NCI-H748 treated with DMSO at 0.1 percent for 48 hours (cell line): Measurements from ENCODE around the gene CCDC154.
"Not testable (repeated sequence)": the region's sequence is repeated elsewhere in the genome, so short reads cannot be mapped to it uniquely, and the experiment has no call there.

Experiments used
- DNase-seq: peaks from one replicate; lab custom pipeline; 2025; lab: John Stamatoyannopoulos, UW

The CCDC154 gene

GRCh38 chr16:1472974-1473373 is 28.6 kb upstream of the CCDC154 start:
- DNase-seq = no peak

DNA sequence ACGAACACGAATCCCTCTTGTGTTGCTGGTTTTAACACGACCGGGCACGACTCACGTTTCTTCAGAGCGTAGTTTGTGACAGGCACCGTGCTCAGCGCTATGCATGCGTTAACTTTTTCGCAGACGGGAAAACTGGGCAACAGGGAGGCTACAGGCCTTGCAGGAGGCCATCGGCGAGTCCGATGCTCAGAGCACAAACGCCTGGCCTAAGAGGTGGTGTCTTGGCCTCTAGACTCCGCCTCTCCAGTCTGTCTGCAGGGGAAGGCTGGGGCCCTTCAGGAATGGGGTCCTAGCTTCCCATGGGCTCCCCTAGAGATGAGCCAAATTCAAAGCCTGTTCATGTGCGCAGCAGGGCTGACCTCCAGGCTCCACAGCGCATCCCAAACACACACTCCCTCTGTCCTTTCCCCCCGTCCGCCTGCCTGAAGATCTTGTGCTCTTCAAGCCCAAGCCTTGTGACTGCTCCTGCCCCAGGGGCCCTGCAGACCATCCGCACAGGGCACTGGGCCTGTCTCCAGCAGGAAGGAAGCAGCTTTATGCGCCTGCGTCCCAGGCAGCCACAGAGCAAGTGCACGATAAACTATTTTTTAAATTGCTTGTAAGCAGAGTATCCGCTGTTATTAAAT is 27.3 kb upstream of the CCDC154 start:
- DNase-seq = no peak

DNA sequence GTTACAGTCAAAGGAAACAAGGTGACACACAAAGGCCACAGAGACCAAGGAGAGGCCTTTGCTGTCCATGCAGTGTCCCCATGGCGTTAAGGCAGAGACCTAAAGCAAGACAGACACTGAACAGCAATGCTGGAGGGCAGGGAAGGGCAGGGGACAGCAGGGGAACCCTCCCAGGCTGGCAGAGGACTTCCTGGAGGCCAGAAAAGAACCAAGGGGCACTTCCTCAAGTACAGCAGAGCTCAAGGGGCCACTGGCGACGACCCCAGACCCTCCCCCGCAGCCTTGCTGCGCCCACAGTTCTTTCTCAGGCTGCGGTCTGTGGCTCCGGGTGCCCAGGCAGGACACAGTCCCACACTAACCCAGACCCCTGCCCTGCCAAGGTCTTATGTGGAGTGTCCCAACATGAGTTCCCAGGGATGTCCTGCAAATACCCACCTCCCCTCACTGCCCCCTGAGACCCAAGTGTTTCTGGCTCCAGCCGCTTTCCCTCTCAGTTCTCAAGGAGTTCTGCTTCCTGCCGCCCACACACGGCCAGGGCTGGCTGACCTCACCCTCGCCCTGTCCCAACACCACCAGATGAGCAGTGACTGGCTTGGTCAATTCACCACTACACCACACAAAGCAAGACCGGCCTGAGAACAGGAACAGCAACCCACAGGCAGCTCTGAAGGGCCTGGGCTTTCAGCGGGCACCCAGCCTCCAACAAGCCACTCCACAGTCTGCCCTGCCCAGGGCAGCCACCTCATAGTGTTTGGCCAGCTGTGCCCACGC is 26.3 kb upstream of the CCDC154 start:
- DNase-seq = no peak

DNA sequence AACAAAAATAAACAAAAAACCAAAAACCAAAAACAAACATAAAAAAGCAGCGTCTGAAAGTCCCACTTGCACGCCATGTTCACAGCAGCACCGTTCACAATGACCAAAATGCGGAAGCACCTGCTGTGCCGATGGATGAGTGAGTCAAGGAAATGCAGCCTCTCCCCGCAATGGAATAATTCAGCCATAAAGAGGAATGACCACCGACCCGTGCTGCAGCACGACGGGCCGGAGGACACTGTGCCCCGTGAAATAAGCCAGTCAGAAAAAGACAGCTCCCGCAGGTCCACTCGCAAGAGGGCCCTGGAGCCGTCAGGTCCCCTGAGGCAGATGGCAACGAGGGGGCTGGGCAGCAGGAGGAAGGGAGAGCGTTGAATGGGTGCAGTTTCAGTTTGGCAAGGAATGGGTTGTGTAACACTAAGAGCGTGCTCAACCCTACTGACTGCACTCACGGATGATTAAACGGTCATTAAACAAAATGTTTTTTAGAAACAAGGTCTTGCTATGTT is 25.4 kb upstream of the CCDC154 start:
- no peak for DNase-seq

DNA sequence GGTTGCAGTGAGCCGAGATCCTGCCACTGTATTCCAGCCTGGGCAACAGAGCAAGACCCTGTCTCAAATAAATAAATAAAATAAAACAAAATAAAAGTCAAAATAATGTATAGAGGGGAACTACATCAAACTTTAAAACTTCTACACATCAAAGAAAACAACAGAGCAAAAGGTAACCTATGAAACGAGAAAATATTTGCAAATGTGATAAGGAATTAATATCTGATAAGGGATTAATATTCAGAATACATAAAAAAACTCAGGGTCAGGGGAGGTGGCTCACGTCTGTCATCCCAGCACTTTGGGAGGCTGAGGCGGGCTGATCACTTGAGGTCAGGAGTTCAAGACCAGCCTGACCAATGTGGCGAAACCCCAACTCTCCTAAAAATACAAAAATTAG is 24.8 kb upstream of the CCDC154 start:
- DNase-seq = not testable (repeated sequence)

DNA sequence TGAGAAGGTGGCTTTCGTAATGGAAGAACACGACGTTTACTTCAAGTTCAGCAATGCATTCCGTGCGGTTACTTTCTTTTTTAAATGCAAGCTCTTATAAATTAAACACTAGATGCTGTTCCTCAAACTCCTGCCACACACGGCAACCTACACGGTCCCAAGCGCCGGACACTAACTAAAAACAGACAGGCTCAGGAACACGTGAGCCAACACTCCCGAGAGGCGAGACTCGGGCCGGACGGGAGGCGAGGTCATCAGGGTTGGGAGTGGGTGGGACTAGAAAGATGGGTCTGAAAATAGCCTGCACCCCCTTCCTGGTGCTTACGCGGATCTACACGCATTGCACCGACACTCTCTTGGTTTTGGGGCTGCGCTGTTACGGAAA is 24.1 kb upstream of the CCDC154 start:
- no peak for DNase-seq

DNA sequence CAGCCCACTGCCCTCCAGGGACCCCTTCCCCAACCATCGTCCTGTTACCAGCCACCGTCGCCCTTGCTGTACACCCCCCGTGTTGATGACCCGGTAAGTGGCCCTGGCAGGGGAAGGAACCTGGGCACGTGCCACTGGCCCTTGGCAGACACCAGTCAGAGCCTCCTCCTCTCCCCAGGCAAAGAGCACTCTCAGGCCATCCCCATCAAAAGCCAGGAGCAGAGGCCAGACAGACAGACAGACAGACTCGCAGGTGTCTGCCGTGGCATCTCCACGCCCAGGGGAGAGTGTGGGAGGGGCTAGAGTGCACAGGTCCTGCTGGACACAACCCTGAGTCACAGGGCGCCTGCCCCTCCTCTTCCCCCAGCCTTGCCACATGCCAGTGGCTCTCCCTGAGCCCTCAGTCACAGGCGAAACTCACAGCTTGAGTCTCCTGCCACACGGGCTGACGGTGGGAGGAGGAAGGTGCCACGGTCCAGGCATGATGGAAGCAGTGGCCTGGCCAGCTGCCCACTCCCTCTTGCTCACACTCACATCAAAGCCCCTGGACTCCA is 22.7 kb upstream of the CCDC154 start:
- DNase-seq = no peak

GRCh38 chr16:1466054-1466453 is 21.7 kb upstream of the CCDC154 start:
- no peak for DNase-seq

- no peak for DNase-seq
Observed at GRCh38 chr16:1465567-1465915, 21.2 kb upstream of the CCDC154 start.

DNA sequence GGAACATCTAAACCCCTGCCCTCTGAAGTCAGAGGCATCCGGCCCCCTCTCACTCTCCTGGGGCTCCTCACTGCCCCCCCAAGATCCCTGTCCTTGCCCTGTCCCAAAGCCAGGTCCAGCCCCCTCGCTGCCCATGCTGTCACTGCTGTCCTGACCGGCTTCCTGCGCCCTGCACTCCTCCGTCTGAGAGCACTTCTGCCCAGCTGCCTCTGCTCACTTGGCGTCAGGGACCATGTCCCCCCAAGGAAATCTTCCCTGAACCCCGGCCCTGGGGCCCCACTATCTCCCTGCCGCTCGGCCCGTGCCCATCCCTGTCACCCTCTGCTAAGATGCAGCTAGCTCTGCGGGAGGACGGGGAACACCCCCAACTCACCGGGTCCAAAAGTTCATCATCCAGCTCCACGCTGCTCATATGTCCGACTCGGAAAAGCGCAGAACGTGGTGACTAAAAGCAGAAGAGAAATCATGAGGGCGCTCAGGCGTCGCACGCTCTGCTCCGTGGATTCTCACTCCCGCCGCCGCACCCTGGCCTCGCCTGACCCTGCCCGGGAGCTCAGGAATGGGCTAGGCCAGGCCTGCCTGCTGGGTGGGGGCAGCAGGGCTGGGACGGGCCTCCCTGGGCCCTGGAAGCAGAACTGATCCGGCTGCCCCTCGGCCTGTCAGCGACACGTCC is 20.7 kb upstream of the CCDC154 start:
- DNase-seq = no peak

DNA sequence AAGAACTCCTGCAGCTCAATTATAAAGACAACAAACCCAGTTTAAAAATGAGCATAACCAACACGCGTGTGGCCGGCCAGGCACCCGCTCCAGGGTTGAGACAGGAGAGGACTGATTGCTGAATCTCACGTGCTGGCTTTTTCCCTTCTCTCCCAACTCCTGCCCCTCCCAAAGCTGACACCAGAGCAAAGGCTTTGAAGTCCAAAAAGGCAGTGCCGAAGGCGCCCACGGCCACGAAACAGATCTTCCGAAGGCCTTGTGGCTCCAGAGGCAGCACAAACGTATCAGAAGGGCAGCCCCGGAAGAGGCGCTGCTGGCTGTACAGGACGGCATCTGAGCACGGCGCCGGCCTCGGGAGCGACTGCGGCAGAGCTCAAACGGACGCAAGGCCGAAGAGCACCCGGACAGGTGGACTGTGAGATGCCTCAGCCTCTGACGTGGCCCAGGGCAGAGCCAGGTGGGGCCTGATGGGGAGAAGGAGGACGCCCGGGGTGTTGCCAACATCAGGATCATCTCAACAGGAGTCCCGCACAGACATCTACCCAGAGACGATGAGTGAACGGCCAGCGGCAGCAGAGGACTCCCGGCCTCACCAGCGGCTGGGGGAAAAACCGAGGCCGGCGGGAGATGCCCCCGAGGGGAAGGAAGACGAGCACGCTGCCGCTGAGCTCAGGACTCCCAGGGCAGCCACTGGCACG is 20.0 kb upstream of the CCDC154 start:
- no peak for DNase-seq

DNA sequence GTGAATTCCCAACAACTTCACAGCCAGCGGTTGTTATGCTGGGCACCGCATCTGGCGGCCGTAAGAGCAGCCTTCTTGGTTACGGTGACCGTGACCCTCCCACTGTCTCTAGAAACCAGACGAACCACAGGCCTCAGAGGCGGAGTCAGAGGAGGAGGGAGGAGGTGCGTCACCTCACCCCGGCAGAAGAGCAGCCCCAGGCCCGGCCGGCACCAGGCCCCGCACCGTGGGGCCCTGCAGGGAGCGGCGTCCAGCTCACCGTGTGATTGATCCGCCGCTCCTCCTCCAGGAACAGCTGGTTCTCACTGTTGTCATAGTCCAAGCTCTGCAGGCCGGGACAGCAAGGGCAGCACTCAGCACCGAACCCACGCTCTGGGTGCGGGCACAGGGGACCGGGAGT is 16.8 kb upstream of the CCDC154 start:
- no peak for DNase-seq

- DNase-seq = no peak
Observed at GRCh38 chr16:1460602-1461138, 16.3 kb upstream of the CCDC154 start.

DNA sequence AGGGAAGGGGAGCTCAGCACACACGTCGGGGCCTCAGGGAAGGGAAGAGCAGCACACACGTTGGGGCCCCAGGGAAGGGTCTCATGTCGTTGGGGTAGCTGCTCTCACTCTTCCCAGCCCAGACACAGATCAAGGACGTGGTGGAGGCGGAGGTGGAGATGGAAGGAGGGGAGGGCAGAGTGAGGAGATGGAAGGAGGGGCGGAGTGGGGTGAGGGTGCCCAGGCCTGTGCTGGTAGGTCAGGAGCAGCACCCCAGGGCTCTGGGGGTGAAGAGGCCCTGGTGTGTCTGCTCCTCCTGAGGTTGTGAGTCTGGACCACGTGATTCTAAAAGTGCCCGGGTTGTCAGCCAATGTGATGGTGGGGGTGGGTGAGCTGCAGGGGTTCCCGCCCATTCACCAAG is 15.6 kb upstream of the CCDC154 start:
- DNase-seq = no peak

GRCh38 chr16:1458977-1459341 is 14.6 kb upstream of the CCDC154 start:
- DNase-seq = no peak

DNA sequence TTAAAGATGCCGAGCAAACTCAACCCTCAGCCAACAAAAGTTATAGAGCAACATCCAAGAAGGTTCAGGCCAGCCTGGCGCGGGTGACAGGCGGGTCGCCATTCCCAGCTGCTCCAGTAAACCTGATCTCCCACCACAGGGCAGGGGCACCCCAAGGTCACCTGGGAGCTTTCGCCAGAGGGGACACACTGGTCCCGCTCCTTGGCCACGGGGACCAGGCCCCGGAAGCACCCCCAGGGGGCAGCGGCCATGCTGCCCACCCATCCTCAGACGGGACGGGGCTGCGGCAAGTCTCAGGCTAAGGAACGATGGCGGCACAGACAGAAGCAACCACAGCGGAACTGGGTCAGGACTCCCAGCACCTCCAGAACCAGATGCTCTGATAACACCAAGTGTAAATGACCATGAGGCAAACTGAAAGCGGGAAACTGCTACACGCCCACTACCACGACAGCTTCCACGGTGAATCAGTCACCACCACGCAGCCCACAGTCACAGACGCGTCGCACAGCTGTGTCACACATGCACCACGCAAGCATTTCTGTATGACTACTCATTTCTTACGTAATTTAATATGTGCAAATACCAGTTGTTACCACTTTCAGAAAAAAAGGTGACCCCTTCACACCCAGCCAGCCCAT is 14.1 kb upstream of the CCDC154 start:
- no peak for DNase-seq

DNA sequence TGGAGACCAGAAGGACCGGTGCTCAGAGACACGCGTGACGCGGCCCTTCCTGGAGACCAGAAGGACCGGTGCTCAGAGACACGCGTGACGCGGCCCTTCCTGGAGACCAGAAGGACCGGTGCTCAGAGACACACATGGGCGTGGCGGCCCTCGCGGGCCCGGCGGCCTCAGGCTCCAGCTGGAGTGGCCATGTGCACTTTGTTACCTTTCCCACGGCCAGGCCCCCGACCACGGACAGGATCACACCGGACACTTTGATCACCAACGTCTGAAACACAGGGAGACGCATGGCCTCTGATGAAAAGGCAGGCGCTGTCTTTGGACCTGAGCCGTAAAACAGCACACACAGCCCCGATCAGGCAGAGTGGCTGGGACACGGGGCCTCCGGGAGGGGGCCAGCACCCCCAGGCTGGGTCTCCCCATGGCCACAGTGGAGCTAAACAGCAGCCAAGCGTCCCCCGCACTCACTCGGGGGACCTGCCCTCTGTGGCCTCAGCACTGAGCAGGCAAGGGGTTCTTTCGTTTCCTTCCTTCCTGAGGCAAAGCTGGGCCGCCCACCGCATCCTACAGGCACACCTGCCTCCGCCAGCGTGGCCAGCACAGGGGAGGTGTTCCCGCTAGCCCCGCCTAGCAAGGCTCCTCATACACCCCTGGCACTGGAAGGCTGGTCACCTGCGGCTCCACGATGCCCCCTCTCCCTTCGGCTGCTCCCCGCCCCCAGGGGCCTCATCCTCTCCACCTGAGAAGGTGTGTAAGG is 13.3 kb upstream of the CCDC154 start:
- no peak for DNase-seq

- no peak for DNase-seq
Observed at GRCh38 chr16:1456951-1457350, 12.6 kb upstream of the CCDC154 start.

GRCh38 chr16:1455190-1456171 is 11.1 kb upstream of the CCDC154 start:
- DNase-seq = no peak

DNA sequence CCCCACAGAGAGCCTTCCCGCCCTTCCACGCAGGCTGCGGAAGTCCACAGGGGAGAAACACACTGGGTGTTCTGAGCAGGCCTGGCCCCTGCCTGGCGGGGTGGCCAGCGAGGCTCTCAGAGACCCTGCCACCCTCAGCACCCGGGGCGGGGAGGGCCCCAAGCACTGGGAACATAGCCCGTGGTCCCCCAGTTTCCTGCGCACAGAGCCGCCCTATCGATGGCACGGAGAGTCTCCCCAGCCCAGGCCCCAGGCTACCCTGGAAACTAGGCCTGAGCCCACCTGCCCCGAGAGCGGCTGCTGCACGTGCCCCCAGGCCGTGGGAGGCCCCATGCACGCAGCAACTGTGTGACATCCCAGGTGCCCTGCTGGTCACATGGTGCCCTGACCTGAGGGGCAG is 10.2 kb upstream of the CCDC154 start:
- no peak for DNase-seq
